Fibroblast of pulmonary artery (primary cell): ENCODE measurements around the gene TRAPPC12.

Experiments
- DNase-seq: peaks from one replicate; pipeline ENCODE4 v3.0.0-alpha.2; 2010; ENCODE audit warnings: low read depth
- H3K4me3 ChIP-seq: replicated peaks from 2 replicates; pipeline ENCODE4 v1.5.1; 2011; ENCODE audit warnings: low read depth, mild to moderate bottlenecking, control low read depth, low read length, moderate library complexity
- CTCF ChIP-seq: IDR thresholded peaks from 2 replicates; pipeline ENCODE4 v1.5.1; 2011; ENCODE audit warnings: mild to moderate bottlenecking, control low read depth, low read length, inconsistent platforms; ENCODE audit errors: missing control alignments

TRAPPC12 gene

GRCh38 chr2:3458396-3459184 is 79.1 kb downstream of the TRAPPC12 start:
- DNase-seq: no peak
- no peak for TF ChIP-seq CTCF
- H3K4me3 ChIP-seq: no peak overlapping the region

DNA sequence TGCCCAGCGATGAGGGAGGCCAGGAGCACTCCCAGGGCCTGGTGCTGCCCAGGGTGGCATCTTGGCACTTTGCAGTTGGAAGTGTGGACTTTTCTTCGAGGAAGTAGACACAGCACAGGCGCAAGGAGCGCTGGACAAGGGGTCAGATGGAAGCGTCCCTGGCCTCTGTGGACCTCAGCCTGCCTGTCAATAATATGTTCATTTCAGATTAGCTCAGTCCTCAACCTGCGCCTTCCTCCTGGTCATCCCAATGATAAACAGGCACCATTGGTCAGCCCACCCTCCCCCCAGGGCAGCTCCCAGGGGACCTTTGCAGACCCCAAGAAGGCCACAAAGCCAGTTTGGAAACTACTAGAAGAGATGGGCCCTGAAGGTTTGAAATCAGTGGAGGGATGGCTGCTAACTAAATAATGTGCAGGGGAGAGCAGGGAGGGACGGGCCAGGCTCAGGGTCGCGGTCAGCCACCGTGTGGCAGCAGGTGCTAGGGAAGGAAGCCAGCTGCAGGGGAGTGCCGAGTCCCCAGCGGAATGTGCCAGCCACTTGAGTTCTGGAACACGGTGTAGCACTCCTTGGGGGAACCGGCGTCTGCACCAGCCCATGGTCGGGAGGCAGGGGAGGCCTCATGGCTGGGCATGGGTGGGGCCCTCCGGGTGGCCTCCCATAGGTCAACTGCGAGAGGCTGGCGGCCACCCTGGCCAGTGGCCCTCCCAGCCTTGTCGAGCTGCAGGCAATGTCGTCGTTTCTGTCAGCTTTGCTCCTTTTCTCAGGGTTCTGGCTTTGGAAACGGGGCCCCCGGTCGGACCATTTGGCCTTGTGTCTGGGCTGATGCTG is 79.9 kb downstream of the TRAPPC12 start:
- DNase-seq: no peak
- no peak for TF ChIP-seq CTCF

DNA sequence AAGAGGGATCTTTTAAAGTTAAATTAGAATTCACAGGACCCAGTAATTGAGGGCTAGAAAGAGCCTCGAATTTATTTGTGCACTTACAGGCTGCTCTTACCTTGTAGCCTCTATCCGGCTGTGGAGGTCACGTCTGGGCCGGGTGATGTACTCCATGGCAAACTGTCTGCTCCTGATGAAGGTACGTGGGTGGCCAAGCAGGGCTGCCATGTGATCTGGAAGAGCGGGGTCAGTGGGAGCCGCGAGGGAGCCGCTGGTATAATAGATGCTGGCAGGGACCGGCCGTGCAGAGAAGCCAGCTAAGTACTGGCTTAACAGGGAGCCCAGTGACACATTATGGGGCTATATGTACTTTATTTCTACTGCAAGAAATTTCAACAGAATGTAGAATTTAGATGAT is 80.7 kb downstream of the TRAPPC12 start:
- H3K4me3 ChIP-seq: no peak overlapping the region
- no peak for TF ChIP-seq CTCF
- no peak for DNase-seq

More for the DNA sequence above, 79.9 kb downstream of the TRAPPC12 start:
- no peak overlapping the region for H3K4me3 ChIP-seq

- H3K4me3 ChIP-seq: no peak overlapping the region
- no peak for TF ChIP-seq CTCF
- DNase-seq: no peak
Observed at GRCh38 chr2:3460831-3461800, 81.6 kb downstream of the TRAPPC12 start.

- peak; percentile 79 for DNase-seq
- TF ChIP-seq CTCF: peak; percentile 99
- H3K4me3 ChIP-seq: no peak overlapping the region
Observed at GRCh38 chr2:3461801-3462492, 82.5 kb downstream of the TRAPPC12 start.
